Activated CD4-positive, CD25-positive, alpha-beta regulatory T cell treated with anti-CD3 and anti-CD28 coated beads, Interleukin-2, amount 50 U/mL, for 16 hours (primary cell): ENCODE results near the gene RALB.
A peak's percentile ranks its signal among the peaks of the same experiment; 100 is the strongest.
"Not testable (repeated sequence)": the region's sequence is repeated elsewhere in the genome, so short reads cannot be mapped to it uniquely, and the experiment has no call there.

ENCODE experiments used
- DNase-seq: peaks from one replicate; pipeline ENCODE4 v3.0.0-alpha.2; 2020; ENCODE audit warnings: low read depth, low spot score

Gene RALB

GRCh38 chr2:120224735-120225548, 27.7 kb upstream of the RALB start:
- no peak for DNase-seq

- no peak for DNase-seq
These were observed 27.0 kb upstream of the RALB start for GRCh38 chr2:120225549-120226065.

GRCh38 chr2:120226316-120226715, 26.3 kb upstream of the RALB start:
- DNase-seq = no peak

DNA sequence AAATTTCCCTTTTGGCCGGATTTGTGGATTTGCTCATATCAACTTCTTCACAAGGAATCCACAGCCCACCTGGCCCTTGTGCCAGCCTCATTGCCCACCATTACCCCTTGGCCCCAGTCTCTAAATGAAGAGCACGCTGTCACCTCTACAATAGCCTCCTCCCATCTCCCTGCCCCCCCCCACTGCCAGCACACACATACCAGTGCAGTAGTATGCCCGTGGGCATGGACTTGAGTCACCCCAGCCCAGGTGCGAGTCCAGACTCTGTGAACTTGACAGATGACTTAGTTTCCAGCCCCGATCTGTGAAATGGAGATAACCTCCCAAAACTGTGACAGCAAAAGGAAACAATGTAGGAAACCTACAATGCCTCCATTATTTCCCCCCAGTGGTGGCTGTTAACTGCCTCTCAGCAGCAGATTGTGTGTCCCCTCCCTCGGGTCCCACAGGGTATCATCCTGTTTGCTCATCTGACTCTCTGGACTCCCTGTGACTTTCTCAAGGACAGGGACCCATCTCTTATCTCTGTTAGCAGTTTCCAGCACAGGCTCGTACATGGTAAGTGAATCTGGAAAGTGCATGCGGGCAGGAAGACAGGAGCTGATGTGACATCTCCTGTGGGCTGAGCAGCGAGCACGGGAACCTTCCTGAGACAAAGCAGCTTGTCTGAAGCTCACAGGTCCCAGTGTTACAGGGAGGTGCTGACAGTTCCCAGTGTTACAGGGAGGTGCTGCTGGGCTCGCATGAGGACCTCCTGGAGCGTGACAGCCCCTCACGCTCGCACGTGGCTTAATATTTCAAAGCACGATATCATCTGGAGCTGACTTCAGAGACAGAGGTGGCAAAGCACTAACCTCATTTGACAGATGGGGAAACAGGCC, 25.3 kb upstream of the RALB start:
- no peak for DNase-seq

GRCh38 chr2:120228503-120228902, 24.1 kb upstream of the RALB start:
- DNase-seq = no peak

- DNase-seq = no peak
These were observed 23.3 kb upstream of the RALB start for GRCh38 chr2:120229341-120229740.

DNA sequence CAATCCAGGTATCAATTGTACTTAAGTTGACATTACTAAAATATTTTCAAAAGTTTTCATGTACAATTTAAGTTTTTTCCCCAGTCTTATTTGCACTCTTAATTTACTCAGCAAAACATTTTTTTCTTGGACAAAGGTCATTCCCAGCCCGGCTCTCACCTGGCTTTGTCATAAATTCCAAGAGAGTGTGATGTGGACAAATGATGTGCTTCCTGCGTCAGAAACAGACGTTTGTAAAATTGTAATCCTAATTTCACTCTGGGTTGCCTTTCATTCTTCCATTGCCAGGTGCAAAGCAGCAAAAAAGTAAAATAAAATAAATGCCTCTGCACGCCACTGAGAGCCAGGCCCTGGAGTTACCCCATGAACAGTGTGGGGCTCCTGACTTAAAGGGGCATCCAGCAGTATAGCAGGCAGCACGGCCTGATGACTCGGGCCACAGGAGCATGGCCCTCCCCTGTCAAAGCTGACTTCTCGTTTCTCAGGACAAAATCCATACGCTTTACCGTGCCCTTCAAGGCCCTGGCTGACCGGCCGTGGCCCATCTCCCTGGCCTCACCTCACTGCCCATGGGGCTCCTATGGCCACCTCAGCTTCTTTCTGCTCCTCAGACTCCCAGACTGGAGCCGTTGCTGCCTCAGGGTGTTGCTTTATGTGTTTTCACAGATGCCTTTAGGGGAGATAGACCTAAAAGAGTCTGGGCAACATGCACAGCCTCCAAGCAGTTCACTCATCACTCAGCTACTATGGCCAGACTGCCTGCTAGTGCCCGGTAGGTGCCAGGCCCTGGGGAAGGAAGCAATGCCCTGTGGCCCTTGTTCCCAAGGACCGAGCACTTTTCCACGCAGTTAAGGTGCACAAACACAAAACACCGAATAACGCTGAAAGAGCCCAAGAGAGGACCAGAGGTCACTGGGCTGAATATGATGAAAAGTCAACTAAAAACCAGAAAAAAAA, 21.9 kb upstream of the RALB start:
- no peak for DNase-seq

- DNase-seq = no peak
These were observed 21.1 kb upstream of the RALB start for GRCh38 chr2:120231564-120231973.

GRCh38 chr2:120231974-120232635, 20.5 kb upstream of the RALB start:
- DNase-seq = peak; percentile 57

GRCh38 chr2:120233292-120233691, 19.4 kb upstream of the RALB start:
- no peak for DNase-seq

- DNase-seq = not testable (repeated sequence)
These were observed 17.5 kb upstream of the RALB start for GRCh38 chr2:120235158-120235557.

- no peak for DNase-seq
These were observed 17.0 kb upstream of the RALB start for GRCh38 chr2:120235681-120236080.

- no peak for DNase-seq
These were observed 16.3 kb upstream of the RALB start for GRCh38 chr2:120236316-120236715.

- no peak for DNase-seq
These were observed 15.9 kb upstream of the RALB start for GRCh38 chr2:120236791-120237190.

DNA sequence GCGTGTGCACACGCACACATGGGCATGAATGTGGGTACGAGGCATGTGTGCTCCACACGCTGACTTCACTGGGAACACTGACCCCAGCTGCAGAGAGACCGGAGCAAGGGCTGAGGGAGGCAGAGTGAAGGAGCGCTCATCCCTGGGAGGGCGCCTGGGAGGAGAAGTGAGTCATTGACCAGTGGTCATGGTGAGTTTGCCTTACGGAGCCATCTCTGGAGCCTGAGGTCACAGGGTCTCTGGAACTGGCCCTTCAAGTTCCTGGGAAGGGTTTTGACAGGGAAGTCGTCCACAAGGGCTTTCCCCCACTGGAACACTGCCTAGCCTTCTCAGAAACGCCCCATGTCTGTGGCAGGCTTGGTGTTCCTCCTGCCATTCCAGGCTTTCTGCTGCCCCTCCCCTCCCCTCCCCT, 15.2 kb upstream of the RALB start:
- no peak for DNase-seq

DNA sequence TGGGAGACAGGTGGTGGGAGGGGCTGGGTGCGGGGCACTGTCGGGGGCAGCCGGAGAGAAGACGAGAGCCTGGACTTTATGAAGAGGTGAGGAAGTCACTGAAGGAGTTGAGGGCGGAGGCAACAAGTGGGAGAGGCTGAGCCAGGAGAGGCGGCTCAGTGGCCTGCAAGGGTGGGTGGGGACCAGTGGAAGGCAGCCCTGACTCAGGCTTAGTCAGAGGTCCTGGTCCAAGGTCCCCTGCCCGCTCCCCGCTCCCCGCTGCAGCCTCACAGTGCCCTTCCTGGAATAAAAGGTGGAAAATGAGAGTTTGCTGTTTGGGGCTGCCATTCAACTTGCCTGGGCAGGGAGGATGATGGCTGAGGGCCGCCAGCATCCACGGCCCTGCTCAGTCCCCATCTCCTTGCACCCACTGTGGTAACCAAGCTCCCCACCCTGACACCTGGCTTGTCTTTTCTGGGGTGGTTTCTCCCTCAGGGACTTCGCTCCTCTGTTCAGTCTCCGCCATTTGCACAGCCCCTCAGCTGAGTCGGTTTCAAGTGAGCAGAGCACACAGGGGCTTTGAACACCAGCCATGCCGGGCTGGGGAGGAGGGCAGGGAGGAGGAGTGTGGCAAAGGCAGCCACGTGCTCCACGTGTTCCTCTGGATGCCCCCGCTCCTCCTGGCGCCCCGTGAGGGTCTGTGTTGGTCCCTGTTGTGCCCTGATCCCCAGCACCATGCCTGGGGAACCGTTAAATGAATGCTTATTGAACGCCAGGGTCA, 13.7 kb upstream of the RALB start:
- no peak for DNase-seq

- DNase-seq = no peak
These were observed 13.0 kb upstream of the RALB start for GRCh38 chr2:120239488-120240287.

DNA sequence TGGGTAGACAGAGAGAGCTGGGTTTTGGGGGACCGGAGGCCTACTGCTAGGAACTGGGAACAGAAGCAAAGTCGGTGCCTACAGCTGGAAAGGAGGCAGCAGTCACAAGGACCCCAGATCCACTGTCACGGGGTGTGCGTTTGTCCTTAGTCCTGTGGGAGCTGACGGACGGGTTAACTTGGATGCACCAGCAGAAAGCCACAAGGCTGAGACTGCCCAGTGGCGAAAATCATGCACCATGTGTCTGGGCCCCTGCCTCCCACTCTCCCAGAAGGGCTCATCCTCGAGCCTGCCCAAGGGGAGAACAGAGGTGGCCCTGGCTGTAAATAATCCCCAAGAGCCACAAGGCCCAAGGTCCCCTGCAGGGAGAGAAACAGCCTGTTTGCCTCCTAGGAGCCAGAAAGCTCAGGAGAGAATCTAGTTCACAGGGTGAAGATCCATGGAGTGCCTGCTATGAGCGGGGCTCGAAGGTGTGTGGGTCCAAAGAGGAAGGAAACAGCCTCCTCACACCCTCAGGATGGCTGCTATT, 11.7 kb upstream of the RALB start:
- no peak for DNase-seq

GRCh38 chr2:120241684-120242083, 11.0 kb upstream of the RALB start:
- no peak for DNase-seq
